Mammary microvascular endothelial cell (primary cell): ENCODE measurements around the gene SHANK2. TPM values are rescaled to one million over a fixed set of nuclear protein-coding genes. Genes with fewer than 3 reads are reported as not detected.

Source experiments
- total RNA-seq: library from RNA; depleted of rRNA; stranded (reverse); fragments of >200 nt; gene quantifications from 2 replicates; pipeline ENCODE4 v1.2.3, GENCODE V29; 2015

The SHANK2 gene
- total RNA-seq: 0.07 TPM in 1 of 2 replicates, not detected in the other

GRCh38 chr11:71252269-71252769, at the start of gene SHANK2:
Gene SHANK2 (minus strand): TSS chr11:71252577. CDS start chr11:71147326, 105,251 bp downstream.

Other genes with a start within 250 kb of the SHANK2 start
- 54.8 and 61.7 TPM in 2 replicates for gene DHCR7, start 195.8 kb upstream of the SHANK2 start, total RNA-seq
- 65.7 and 70.7 TPM in 2 replicates for gene NADSYN1, start 200.6 kb upstream of the SHANK2 start, total RNA-seq